Posterior vena cava (tissue), 2 donors: ENCODE results near the gene HMBS. TPM values are rescaled to one million over a fixed set of nuclear protein-coding genes. Genes with fewer than 3 reads are reported as not detected.
A peak's percentile ranks its signal among the peaks of the same experiment; 100 is the strongest.
"Not testable (repeated sequence)": the region's sequence is repeated elsewhere in the genome, so short reads cannot be mapped to it uniquely, and the experiment has no call there.

Experiments
- DNase-seq: peaks from one replicate; pipeline ENCODE4 v3.0.0-alpha.2; 2020; ENCODE audit warnings: low spot score
- intact Hi-C, 2 donors: fragments of 100-400 bp; cut with DNase I; formaldehyde crosslinking; loops; one replicate each; pipeline versions ENCODE4 v1.14.1 to v1.14.2; 2022 to 2023
- total RNA-seq, 2 donors: library from RNA; stranded (reverse); fragmentation: NEBNext Ultra II Directional; extraction: Animal tissue kit (Norgen Biotek cat#: 25700); gene quantifications; one replicate each; pipeline ENCODE4 v1.2.1, GENCODE V29; 2021
- donor health status: DM: yes; HTN: yes; CAD: no.
- donor health status: DM: yes; HTN: yes; CAD: no.

The HMBS gene
- total RNA-seq, 2 donors from 2014 or later, result 16.8 to 21.1 TPM

- intact Hi-C loops, result no loop called here
- peak; percentile 99 for DNase-seq
Measured at GRCh38 chr11:119095066-119095880, 10.6 kb downstream of the HMBS start.

GRCh38 chr11:119099711-119100110 lies 15.0 kb downstream of the HMBS start:
- intact Hi-C loops, result no loop called here
- no peak for DNase-seq

GRCh38 chr11:119100246-119100970 lies 15.7 kb downstream of the HMBS start:
- intact Hi-C loops, result no loop called here
- peak; percentile 47 for DNase-seq

- DNase-seq, result no peak
- intact Hi-C loops, result no loop called here
Measured at GRCh38 chr11:119100994-119101758, 16.5 kb downstream of the HMBS start.

GRCh38 chr11:119101759-119102423 lies 17.2 kb downstream of the HMBS start, which contains the start of gene DPAGT1:
Gene DPAGT1, minus strand, starts transcription at chr11:119101853. Its CDS starts 198 bp downstream, at chr11:119101655.
- peak; percentile 95 for DNase-seq
- intact Hi-C loops, result no loop called here

- intact Hi-C loops, DNase-seq: not testable (repeated sequence)
Measured at GRCh38 chr11:119103161-119103664, 18.5 kb downstream of the HMBS start.

- intact Hi-C loops, result no loop called here
- DNase-seq, result no peak
Measured at GRCh38 chr11:119103793-119104192, 19.1 kb downstream of the HMBS start.

- peak; percentile 97 for DNase-seq
- intact Hi-C loops, result no loop called here
Measured at GRCh38 chr11:119106564-119107537, 22.2 kb downstream of the HMBS start, which contains the start of gene C2CD2L. Gene C2CD2L, plus strand, starts transcription at chr11:119107344. Its CDS starts 398 bp downstream, at chr11:119107742.

GRCh38 chr11:119107538-119108145 lies 23.0 kb downstream of the HMBS start:
- no peak for DNase-seq
- intact Hi-C loops, result no loop called here

- intact Hi-C loops, result no loop called here
- no peak for DNase-seq
Measured at GRCh38 chr11:119108146-119108856, 23.6 kb downstream of the HMBS start.

- DNase-seq, result no peak
- intact Hi-C loops, result no loop called here
Measured at GRCh38 chr11:119108857-119109221, 24.2 kb downstream of the HMBS start.

- DNase-seq, result no peak
- intact Hi-C loops, result loop anchor here in 1 of 2 donors (1.0 kb wide), 1 partner anchor 54 kb away; no protein-coding TSS in a partner anchor
Measured at GRCh38 chr11:119109843-119110242, 25.2 kb downstream of the HMBS start.

GRCh38 chr11:119110439-119110838 lies 25.8 kb downstream of the HMBS start:
- intact Hi-C loops, result loop anchor here in 1 of 2 donors (1.0 kb wide), 1 partner anchor 54 kb away; no protein-coding TSS in a partner anchor
- no peak for DNase-seq

- DNase-seq, result no peak
- intact Hi-C loops, result no loop called here
Measured at GRCh38 chr11:119111361-119111925, 26.8 kb downstream of the HMBS start.

- intact Hi-C loops, result no loop called here
- DNase-seq, result no peak
Measured at GRCh38 chr11:119112314-119113020, 27.8 kb downstream of the HMBS start.

GRCh38 chr11:119113716-119114115 lies 29.0 kb downstream of the HMBS start:
- no peak for DNase-seq
- intact Hi-C loops, result no loop called here
